Activated effector memory CD4-positive, alpha-beta T cell treated with anti-CD3 and anti-CD28 coated beads, Interleukin-2, amount 50 U/mL, for 16 hours (primary cell): ENCODE results near the gene SYT1.

Source experiments
- DNase-seq: peaks from one replicate; pipeline ENCODE4 v3.0.0-alpha.2; 2020

SYT1 gene

GRCh38 chr12:78898416-78898815 lies 33.8 kb downstream of the SYT1 start:
- DNase-seq, result no peak

- no peak for DNase-seq
Measured at GRCh38 chr12:78914859-78915331, 50.3 kb downstream of the SYT1 start.

- no peak for DNase-seq
Measured at GRCh38 chr12:78916845-78917480, 52.4 kb downstream of the SYT1 start.

- DNase-seq, result no peak
Measured at GRCh38 chr12:78917513-78917912, 52.9 kb downstream of the SYT1 start.

- no peak for DNase-seq
Measured at GRCh38 chr12:78918268-78918667, 53.7 kb downstream of the SYT1 start.

GRCh38 chr12:78928200-78929074 lies 63.9 kb downstream of the SYT1 start:
- no peak for DNase-seq

- DNase-seq, result no peak
Measured at GRCh38 chr12:78929075-78929418, 64.5 kb downstream of the SYT1 start.

GRCh38 chr12:78931466-78931990 lies 67.0 kb downstream of the SYT1 start:
- no peak for DNase-seq

GRCh38 chr12:78933014-78933413 lies 68.4 kb downstream of the SYT1 start:
- DNase-seq, result no peak

- DNase-seq, result no peak
Measured at GRCh38 chr12:78938341-78939084, 73.9 kb downstream of the SYT1 start.

GRCh38 chr12:78949532-78949931 lies 85.0 kb downstream of the SYT1 start:
- no peak for DNase-seq

- DNase-seq, result no peak
Measured at GRCh38 chr12:78951803-78952551, 87.4 kb downstream of the SYT1 start.

- no peak for DNase-seq
Measured at GRCh38 chr12:78952552-78952929, 88.0 kb downstream of the SYT1 start.

GRCh38 chr12:78958941-78959340 lies 94.4 kb downstream of the SYT1 start:
- DNase-seq, result no peak

- no peak for DNase-seq
Measured at GRCh38 chr12:78959556-78959955, 95.0 kb downstream of the SYT1 start.

GRCh38 chr12:78961171-78961570 lies 96.6 kb downstream of the SYT1 start:
- DNase-seq, result no peak

GRCh38 chr12:78963439-78964227 lies 99.1 kb downstream of the SYT1 start:
- no peak for DNase-seq

- DNase-seq, result no peak
Measured at GRCh38 chr12:78964521-78964920, 99.9 kb downstream of the SYT1 start.

- DNase-seq, result no peak
Measured at GRCh38 chr12:78966062-78966461, 101.5 kb downstream of the SYT1 start.

- DNase-seq, result no peak
Measured at GRCh38 chr12:78966926-78967325, 102.4 kb downstream of the SYT1 start.

- DNase-seq, result no peak
Measured at GRCh38 chr12:78968226-78968625, 103.7 kb downstream of the SYT1 start.

GRCh38 chr12:78970041-78970440 lies 105.5 kb downstream of the SYT1 start:
- no peak for DNase-seq
